HCT116 (cell line): Measurements from ENCODE around the gene KIF27.

ENCODE experiments used
- CTCF ChIP-seq, 3 experiments: fragments of 200-600 bp in 1 of 3; sonication (generic) in 1 of 3; IDR thresholded peaks in 2 of 3; conservative IDR thresholded peaks in 1 of 3; 2 replicates each; pipeline ENCODE4 v1.5.1; 2012 to 2017; ENCODE audit warnings: low read depth in 2 of 3, low read length in 2 of 3, antibody characterized with exemption in 1 of 3, borderline replicate concordance in 1 of 3, control low read depth in 1 of 3, mild to moderate bottlenecking in 1 of 3, mixed read lengths in 1 of 3, mixed run types in 1 of 3, moderate library complexity in 1 of 3; ENCODE audit not compliant: insufficient read depth in 1 of 3
- MAX ChIP-seq: IDR thresholded peaks from 2 replicates; pipeline ENCODE4 v1.6.1; 2012
- POLR2AphosphoS5 ChIP-seq: IDR thresholded peaks from 2 replicates; pipeline ENCODE4 v1.6.1; 2011; ENCODE audit warnings: mild to moderate bottlenecking, low read depth, low read length, moderate library complexity
- YY1 ChIP-seq: IDR thresholded peaks from 2 replicates; pipeline ENCODE4 v1.6.1; 2011; ENCODE audit warnings: low read length, low read depth, moderate library complexity, mild to moderate bottlenecking; ENCODE audit not compliant: insufficient replicate concordance; ENCODE audit errors: extremely low read depth
- ZBTB33 ChIP-seq: IDR thresholded peaks from 2 replicates; pipeline ENCODE4 v1.6.1; 2011; ENCODE audit warnings: mild to moderate bottlenecking, low read length, moderate library complexity; ENCODE audit not compliant: insufficient replicate concordance; ENCODE audit errors: extremely low read depth
- ZNF274 ChIP-seq: fragments of 200-500 bp; sonication (Bioruptor generic); IDR thresholded peaks from 2 replicates; pipeline ENCODE4 v1.6.1; 2014; ENCODE audit warnings: mild to moderate bottlenecking, low read depth, low read length, inconsistent platforms

GRCh38 chr9:83966209-83966582 is 45.0 kb upstream of the KIF27 start:
- TF ChIP-seq CTCF (IDR thresholded peaks at IDR 0.05 in 2 of 3, conservative IDR thresholded peaks at IDR 0.05 in 1 of 3; ENCODE audit: borderline replicate concordance in 1 of 3, insufficient read depth in 1 of 3, low read depth in 2 of 3, low read length in 2 of 3) (no peak), POLR2AphosphoS5 (no peak), MAX (no peak), ZBTB33 (no peak), ZNF274 (no peak), YY1 (no peak)
